B cell (primary cell): Measurements from ENCODE around the gene HDAC1. TPM values are rescaled to one million over a fixed set of nuclear protein-coding genes. Genes with fewer than 3 reads are reported as not detected.

ENCODE experiments used
- ATAC-seq: fragments of 200-7000 bp; cut with Tn5 transposase; one replicate; pipeline ENCODE4 v1.10.0; 2021; ENCODE audit warnings: low read depth, mild to moderate bottlenecking, moderate number of reproducible peaks, moderate library complexity
- CTCF ChIA-PET: fragments of 350-600 bp; sonication (Branson Sonifier 250); formaldehyde crosslinking; loops from one replicate; lab custom pipeline; 2021; ENCODE audit warnings: antibody characterized with exemption, inconsistent platforms; lab: Charles Lee
- POLR2A ChIA-PET: fragments of 350-600 bp; sonication (Branson Sonifier 250); formaldehyde crosslinking; loops from one replicate; lab custom pipeline; 2021; ENCODE audit warnings: antibody characterized with exemption; lab: Charles Lee
- DNase-seq: peaks from one replicate; pipeline ENCODE4 v3.0.0; 2013
- H2AFZ ChIP-seq: 2 replicates; pipeline ENCODE4 v1.6.1; 2012; ENCODE audit warnings: mild to moderate bottlenecking, low read depth, low read length; ENCODE audit not compliant: insufficient read depth, poor library complexity, severe bottlenecking
- H3K27ac ChIP-seq, 2 donors: 1 replicate in 1 of 2; 2 replicates in 1 of 2; pipeline ENCODE4 v1.5.1; 2012 to 2013; ENCODE audit warnings: low read length in 2 of 2, mild to moderate bottlenecking in 2 of 2, moderate library complexity in 1 of 2
- H3K27me3 ChIP-seq, 4 experiments: fragments of 200-600 bp in 1 of 4; sonication (generic) in 1 of 4; replicated peaks in 1 of 4; 1 replicate in 2 of 4; 2 replicates in 2 of 4; pipeline versions ENCODE4 v1.6.1 to v1.7.0; 2013 to 2016; ENCODE audit warnings: low read length in 3 of 4, mild to moderate bottlenecking in 2 of 4, mixed read lengths in 1 of 4, moderate library complexity in 1 of 4; ENCODE audit not compliant: insufficient read depth in 4 of 4, control insufficient read depth in 3 of 4; ENCODE audit errors: control extremely low read depth in 1 of 4
- H3K36me3 ChIP-seq, 2 experiments: replicated peaks in 1 of 2; 1 replicate in 1 of 2; 2 replicates in 1 of 2; pipeline versions ENCODE4 v1.6.1 to v1.7.1; 2013; ENCODE audit warnings: low read length in 1 of 2; ENCODE audit not compliant: insufficient read depth in 2 of 2, control insufficient read depth in 1 of 2; ENCODE audit errors: control extremely low read depth in 1 of 2, extremely low read depth in 1 of 2
- H3K4me1 ChIP-seq, 2 donors: fragments of 200-600 bp in 1 of 2; sonication (generic) in 1 of 2; 1 replicate in 1 of 2; 2 replicates in 1 of 2; pipeline versions ENCODE4 v1.5.1 to v1.6.1; 2013 to 2017; ENCODE audit warnings: low read length in 2 of 2; ENCODE audit not compliant: control insufficient read depth in 2 of 2, insufficient read depth in 2 of 2
- H3K4me2 ChIP-seq: replicated peaks from 2 replicates; pipeline ENCODE3; 2012; ENCODE audit warnings: mild to moderate bottlenecking, low read depth, low read length; ENCODE audit not compliant: poor library complexity, severe bottlenecking
- H3K4me3 ChIP-seq, 5 experiments: fragments of 200-600 bp in 1 of 5; sonication (generic) in 1 of 5; 1 replicate in 3 of 5; 2 replicates in 2 of 5; pipeline versions ENCODE4 v1.5.1 to v1.7.0; 2011 to 2016; ENCODE audit warnings: low read length in 4 of 5, mild to moderate bottlenecking in 4 of 5, low read depth in 2 of 5, control low read depth in 1 of 5, moderate library complexity in 1 of 5; ENCODE audit not compliant: insufficient read depth in 1 of 5; ENCODE audit errors: control extremely low read depth in 1 of 5, extremely low read depth in 1 of 5
- H3K79me2 ChIP-seq: fragments of 200-600 bp; sonication (generic); one replicate; pipeline ENCODE4 v1.6.0; 2016; ENCODE audit warnings: low read length; ENCODE audit not compliant: control insufficient read depth, insufficient read depth
- H3K9ac ChIP-seq: fragments of 200-600 bp; sonication (generic); 2 replicates; pipeline ENCODE4 v1.6.1; 2017; ENCODE audit warnings: mild to moderate bottlenecking, low read length, moderate library complexity
- H3K9me3 ChIP-seq, 3 donors: one replicate each; pipeline versions ENCODE4 v1.6.1 to v1.7.1; 2013; ENCODE audit warnings: low read length in 2 of 3; ENCODE audit not compliant: control insufficient read depth in 2 of 3, insufficient read depth in 1 of 3; ENCODE audit errors: control extremely low read depth in 1 of 3
- H4K20me1 ChIP-seq: 2 replicates; pipeline ENCODE4 v1.6.0; 2012; ENCODE audit warnings: mild to moderate bottlenecking, low read length; ENCODE audit not compliant: insufficient read depth, control insufficient read depth, poor library complexity, severe bottlenecking
- H3K27ac Mint-ChIP-seq: one replicate; pipeline ENCODE4 v1.8.0; 2021; ENCODE audit warnings: mixed read lengths
- H3K27me3 Mint-ChIP-seq: one replicate; pipeline ENCODE4 v1.8.0; 2021; ENCODE audit warnings: mixed read lengths
- H3K4me1 Mint-ChIP-seq: one replicate; pipeline ENCODE4 v1.8.0; 2021; ENCODE audit warnings: mixed read lengths
- H3K4me3 Mint-ChIP-seq: one replicate; pipeline ENCODE4 v1.8.0; 2021; ENCODE audit warnings: mixed read lengths
- H3K9me3 Mint-ChIP-seq: one replicate; pipeline ENCODE4 v1.8.0; 2022; ENCODE audit warnings: mixed read lengths; ENCODE audit not compliant: insufficient read depth
- EZH2 ChIP-seq: IDR thresholded peaks from 2 replicates; pipeline ENCODE4 v1.6.1; 2012; ENCODE audit warnings: borderline replicate concordance, low read depth, mild to moderate bottlenecking, moderate library complexity, low read length; ENCODE audit not compliant: insufficient read depth, poor library complexity, severe bottlenecking
- WGBS: methylation state at CpG from one replicate; pipeline ENCODE4 v1.1.5; 2013; ENCODE audit warnings: missing lambda C conversion rate; ENCODE audit not compliant: insufficient coverage; 5-methylcytosine and 5-hydroxymethylcytosine counted together
- intact Hi-C: fragments of 100-400 bp; cut with micrococcal nuclease; formaldehyde crosslinking; loops from one replicate; pipeline ENCODE4 v1.10.0; 2022
- polyA plus RNA-seq: library from polyadenylated mRNA; depleted of rRNA; stranded (reverse); fragments of >200 nt; gene quantifications from 2 replicates; pipeline ENCODE4 v1.2.3, GENCODE V29; 2012
- total RNA-seq, 2 donors: library from RNA; stranded (reverse); fragments of 120-200 nt in 1 of 2; gene quantifications; 1 replicate in 1 of 2; 2 replicates in 1 of 2; pipeline versions ENCODE4 v1.2.3 to v1.2.4, GENCODE V29; 2013 to 2022
- TF ChIP-seq, protein P1 (sequence below): fragments of 200-600 bp; IDR thresholded peaks from one replicate; pipeline ENCODE4 v1.8.0; 2022; ENCODE audit warnings: antibody characterized with exemption, mild to moderate bottlenecking

Gene HDAC1
- total and polyA plus RNA-seq, 2 donors (not counting 1 experiment from before 2014, with no cell fraction given), result 184 to 205 TPM

DNA sequence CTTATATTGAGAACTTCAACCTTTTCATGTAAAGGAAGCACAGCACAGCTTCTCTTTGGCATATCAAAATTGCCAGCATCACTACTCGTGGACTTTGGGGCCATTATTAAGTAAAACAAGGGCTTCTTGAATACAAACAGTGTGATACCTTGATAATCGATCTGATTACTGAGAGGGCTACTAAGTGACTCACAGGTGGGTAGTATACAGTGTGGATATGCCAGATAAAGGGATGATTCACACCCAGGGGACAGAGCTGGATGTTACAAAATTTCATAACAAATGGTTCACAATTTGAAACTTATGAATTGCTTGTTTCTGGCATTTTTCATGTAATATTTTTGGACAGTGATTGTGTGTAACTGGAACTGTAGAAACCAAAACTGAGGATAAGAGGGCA lies 15.4 kb downstream of the HDAC1 start:
- peaks cover 11% of the 10 kb centered on the region for H4K20me1 ChIP-seq
- Mint-ChIP-seq H3K4me3 (peak overlapping the region; percentile 0), H3K4me1 (peaks cover 57% of the 10 kb centered on the region), H3K9me3 (peaks cover 2% of the 10 kb centered on the region), H3K27me3 (no peaks in the 10 kb centered on the region), H3K27ac (peak overlapping the region; percentile 78)
- H3K4me3 ChIP-seq, result no peak overlapping the region
- ChIA-PET POLR2A (no interaction called here), CTCF (interaction anchor here (0.5 to 4.5 kb wide), 7 partner anchors 9 to 92 kb away, joined by 3 to 26 read pairs (median 5); no protein-coding TSS in a partner anchor)
- no peaks in the 10 kb centered on the region for H3K27me3 ChIP-seq
- H3K9ac ChIP-seq, result no peak overlapping the region
- peak overlapping the region; percentile 24 to 72 for H3K27ac ChIP-seq
- no peak for TF ChIP-seq EZH2
- TF ChIP-seq, protein P1, sequence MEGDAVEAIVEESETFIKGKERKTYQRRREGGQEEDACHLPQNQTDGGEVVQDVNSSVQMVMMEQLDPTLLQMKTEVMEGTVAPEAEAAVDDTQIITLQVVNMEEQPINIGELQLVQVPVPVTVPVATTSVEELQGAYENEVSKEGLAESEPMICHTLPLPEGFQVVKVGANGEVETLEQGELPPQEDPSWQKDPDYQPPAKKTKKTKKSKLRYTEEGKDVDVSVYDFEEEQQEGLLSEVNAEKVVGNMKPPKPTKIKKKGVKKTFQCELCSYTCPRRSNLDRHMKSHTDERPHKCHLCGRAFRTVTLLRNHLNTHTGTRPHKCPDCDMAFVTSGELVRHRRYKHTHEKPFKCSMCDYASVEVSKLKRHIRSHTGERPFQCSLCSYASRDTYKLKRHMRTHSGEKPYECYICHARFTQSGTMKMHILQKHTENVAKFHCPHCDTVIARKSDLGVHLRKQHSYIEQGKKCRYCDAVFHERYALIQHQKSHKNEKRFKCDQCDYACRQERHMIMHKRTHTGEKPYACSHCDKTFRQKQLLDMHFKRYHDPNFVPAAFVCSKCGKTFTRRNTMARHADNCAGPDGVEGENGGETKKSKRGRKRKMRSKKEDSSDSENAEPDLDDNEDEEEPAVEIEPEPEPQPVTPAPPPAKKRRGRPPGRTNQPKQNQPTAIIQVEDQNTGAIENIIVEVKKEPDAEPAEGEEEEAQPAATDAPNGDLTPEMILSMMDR, result no peak
- 50% methylated on average over 1 of the region's 2 CpGs for WGBS
- DNase-seq, result no peak
- no peak overlapping the region for H3K4me2 ChIP-seq
- peaks cover 0 to 3% (median 2%) of the 10 kb centered on the region in 3 donors for H3K9me3 ChIP-seq
- H3K4me1 ChIP-seq, result peaks cover 42 to 44% of the 10 kb centered on the region in 2 donors
- peaks cover 98% of the 10 kb centered on the region for H3K79me2 ChIP-seq
- intact Hi-C loops, result no loop called here
- H3K36me3 ChIP-seq, result peaks cover 6 to 54% of the 10 kb centered on the region in 2 experiments
- ATAC-seq, result no peak
- H2AFZ ChIP-seq, result no peak overlapping the region

DNA sequence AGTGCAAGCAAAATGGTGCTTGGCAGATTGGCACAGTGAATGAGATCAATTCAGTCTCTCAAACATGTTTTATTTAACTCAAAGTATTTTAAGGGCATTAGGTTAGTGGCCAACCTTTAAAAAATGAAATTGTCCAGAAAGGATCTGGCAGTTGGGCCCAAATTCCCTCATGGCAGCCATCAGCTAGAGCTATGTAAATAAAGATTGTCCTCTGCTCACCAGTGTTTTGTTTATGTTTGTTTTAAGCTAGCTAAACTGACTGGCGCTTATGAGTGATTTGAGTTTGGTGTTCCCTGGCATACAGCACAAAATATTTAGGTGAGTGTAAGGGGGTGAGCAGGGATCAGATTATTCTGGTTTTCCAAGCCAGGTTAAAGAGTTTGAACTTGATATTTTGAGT lies 18.1 kb downstream of the HDAC1 start:
- ATAC-seq (no peak), DNase-seq (no peak)
- Histone ChIP-seq H3K27ac (peak overlapping the region in 1 of 2 donors; percentile 72), H2AFZ (no peak overlapping the region), H3K36me3 (peaks cover 6 to 34% of the 10 kb centered on the region in 2 experiments), H3K4me3 (no peak overlapping the region), H3K4me1 (peaks cover 46% of the 10 kb centered on the region in 2 donors), H3K4me2 (peak overlapping the region; percentile 16), H3K27me3 (no peaks in the 10 kb centered on the region), H3K79me2 (peaks cover 98% of the 10 kb centered on the region), H3K9me3 (peaks cover 0 to 2% (median 0%) of the 10 kb centered on the region in 3 donors), H4K20me1 (peaks cover 6% of the 10 kb centered on the region), H3K9ac (no peak overlapping the region)
- 100% methylated on average over 1 of the region's 1 CpG for WGBS
- H3K4me1 Mint-ChIP-seq, result peaks cover 58% of the 10 kb centered on the region
- no peak for TF ChIP-seq EZH2
- TF ChIP-seq, protein P1, result no peak
- intact Hi-C loops, result no loop called here
- peak overlapping the region; percentile 57 for H3K27ac Mint-ChIP-seq
- ChIA-PET POLR2A (interaction anchor here (2.6 kb wide), 1 partner anchor 69 kb away, joined by 7 read pairs; no protein-coding TSS in a partner anchor), CTCF (interaction anchor here (1.5 kb wide), 1 partner anchor 69 kb away, joined by 5 read pairs; no protein-coding TSS in a partner anchor)
- H3K9me3 Mint-ChIP-seq, result no peaks in the 10 kb centered on the region
- H3K4me3 Mint-ChIP-seq, result peak overlapping the region; percentile 32
- no peaks in the 10 kb centered on the region for H3K27me3 Mint-ChIP-seq
